SJCRH30 (cell line): ENCODE results near the gene NFYB. TPM values are rescaled to one million over a fixed set of nuclear protein-coding genes. Genes with fewer than 3 reads are reported as not detected.
"Not testable (repeated sequence)": the region's sequence is repeated elsewhere in the genome, so short reads cannot be mapped to it uniquely, and the experiment has no call there.

Source experiments
- DNase-seq, 2 experiments: peaks; one replicate each; pipeline ENCODE4 v3.0.0-alpha.2; 2015 to 2020
- H3K27ac ChIP-seq: fragments of 250-450 bp; sonication (Bioruptor Pico); 2 replicates; pipeline ENCODE4 v1.5.1; 2020; ENCODE audit warnings: mild to moderate bottlenecking, moderate library complexity
- H3K27me3 ChIP-seq: fragments of 250-450 bp; sonication (Bioruptor Pico); 2 replicates; pipeline ENCODE4 v1.5.1; 2020; ENCODE audit warnings: mild to moderate bottlenecking, moderate library complexity
- H3K36me3 ChIP-seq: fragments of 250-450 bp; sonication (Bioruptor Pico); 2 replicates; pipeline ENCODE4 v1.5.1; 2020; ENCODE audit warnings: mild to moderate bottlenecking, moderate library complexity
- H3K4me1 ChIP-seq: fragments of 250-450 bp; sonication (Bioruptor Pico); 2 replicates; pipeline ENCODE4 v1.5.1; 2020; ENCODE audit warnings: mild to moderate bottlenecking, moderate library complexity
- H3K4me3 ChIP-seq: fragments of 250-450 bp; sonication (Bioruptor Pico); 2 replicates; pipeline ENCODE4 v1.5.1; 2020; ENCODE audit warnings: mild to moderate bottlenecking, moderate library complexity
- H3K9me3 ChIP-seq: fragments of 250-450 bp; sonication (Bioruptor Pico); replicated peaks from 2 replicates; pipeline ENCODE4 v1.5.1; 2020; ENCODE audit warnings: mild to moderate bottlenecking, moderate library complexity
- total RNA-seq: library from RNA; depleted of rRNA; stranded (reverse); fragments of >200 nt; shearing (Covaris generic); gene quantifications from 2 replicates; pipeline ENCODE4 v1.2.3, GENCODE V29; 2014

NFYB gene
- total RNA-seq, 1 experiment from 2014 or later, result 38.4 TPM

- Histone ChIP-seq H3K4me3 (no peak overlapping the region), H3K36me3 (no peaks in the 10 kb centered on the region), H3K4me1 (no peaks in the 10 kb centered on the region), H3K9me3 (no peaks in the 10 kb centered on the region), H3K27me3 (no peaks in the 10 kb centered on the region), H3K27ac (no peak overlapping the region)
- no peak for DNase-seq
These were observed 30.6 kb upstream of the NFYB start for GRCh38 chr12:104168596-104168995.

- H3K27ac ChIP-seq, result no peak overlapping the region
- no peaks in the 10 kb centered on the region; the same call in 1 of the 2 replicates for H3K9me3 ChIP-seq
- DNase-seq, result no peak
- H3K4me1 ChIP-seq, result no peaks in the 10 kb centered on the region
- H3K36me3 ChIP-seq, result no peaks in the 10 kb centered on the region
- H3K4me3 ChIP-seq, result no peak overlapping the region
- H3K27me3 ChIP-seq, result no peaks in the 10 kb centered on the region
These were observed 29.8 kb upstream of the NFYB start for GRCh38 chr12:104167519-104168458.

GRCh38 chr12:104166465-104166864 lies 28.5 kb upstream of the NFYB start:
- DNase-seq, result no peak
- Histone ChIP-seq H3K9me3 (no peaks in the 10 kb centered on the region; the same call in 1 of the 2 replicates), H3K4me1 (no peaks in the 10 kb centered on the region), H3K36me3 (no peaks in the 10 kb centered on the region), H3K27me3 (no peaks in the 10 kb centered on the region), H3K27ac (no peak overlapping the region), H3K4me3 (no peak overlapping the region)

- no peak for DNase-seq
- Histone ChIP-seq H3K9me3 (no peaks in the 10 kb centered on the region; the same call in 1 of the 2 replicates), H3K27me3 (no peaks in the 10 kb centered on the region), H3K4me3 (no peak overlapping the region), H3K36me3 (no peaks in the 10 kb centered on the region), H3K27ac (no peak overlapping the region), H3K4me1 (no peaks in the 10 kb centered on the region)
These were observed 27.8 kb upstream of the NFYB start for GRCh38 chr12:104165801-104166200.

- H3K36me3 ChIP-seq, result no peaks in the 10 kb centered on the region
- no peaks in the 10 kb centered on the region; the same call in 1 of the 2 replicates for H3K9me3 ChIP-seq
- DNase-seq, result no peak
- no peak overlapping the region for H3K27ac ChIP-seq
- H3K27me3 ChIP-seq, result no peaks in the 10 kb centered on the region
- no peak overlapping the region for H3K4me3 ChIP-seq
- no peaks in the 10 kb centered on the region for H3K4me1 ChIP-seq
These were observed 26.6 kb upstream of the NFYB start for GRCh38 chr12:104164634-104165033.

GRCh38 chr12:104163631-104164030 lies 25.6 kb upstream of the NFYB start:
- H3K27me3 ChIP-seq, result no peaks in the 10 kb centered on the region
- no peaks in the 10 kb centered on the region for H3K36me3 ChIP-seq
- H3K4me3 ChIP-seq, result no peak overlapping the region
- no peak for DNase-seq
- H3K9me3 ChIP-seq, result no peaks in the 10 kb centered on the region; the same call in 1 of the 2 replicates
- H3K27ac ChIP-seq, result no peak overlapping the region
- no peaks in the 10 kb centered on the region for H3K4me1 ChIP-seq

DNA sequence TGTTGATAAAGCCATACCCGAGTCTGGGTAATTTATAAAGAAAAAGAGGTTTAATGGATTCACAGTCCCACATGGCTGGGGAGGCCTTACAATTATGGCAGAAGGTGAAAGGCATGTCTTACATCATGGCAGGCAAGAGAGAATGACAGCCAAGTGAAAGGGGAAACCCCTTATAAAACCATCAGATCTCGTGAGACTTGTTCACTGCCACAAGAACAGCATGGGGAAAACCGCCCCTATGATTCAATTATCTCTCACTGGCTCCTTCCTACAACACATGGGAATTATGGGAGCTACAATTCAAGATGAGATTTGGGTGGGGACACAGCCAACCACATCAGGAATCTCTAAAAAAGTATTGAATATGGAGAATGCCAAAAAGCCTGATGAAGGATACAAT lies 25.0 kb upstream of the NFYB start:
- H3K4me1 ChIP-seq, H3K4me3 ChIP-seq, H3K9me3 ChIP-seq, DNase-seq, H3K36me3 ChIP-seq, H3K27me3 ChIP-seq, H3K27ac ChIP-seq: not testable (repeated sequence)

DNA sequence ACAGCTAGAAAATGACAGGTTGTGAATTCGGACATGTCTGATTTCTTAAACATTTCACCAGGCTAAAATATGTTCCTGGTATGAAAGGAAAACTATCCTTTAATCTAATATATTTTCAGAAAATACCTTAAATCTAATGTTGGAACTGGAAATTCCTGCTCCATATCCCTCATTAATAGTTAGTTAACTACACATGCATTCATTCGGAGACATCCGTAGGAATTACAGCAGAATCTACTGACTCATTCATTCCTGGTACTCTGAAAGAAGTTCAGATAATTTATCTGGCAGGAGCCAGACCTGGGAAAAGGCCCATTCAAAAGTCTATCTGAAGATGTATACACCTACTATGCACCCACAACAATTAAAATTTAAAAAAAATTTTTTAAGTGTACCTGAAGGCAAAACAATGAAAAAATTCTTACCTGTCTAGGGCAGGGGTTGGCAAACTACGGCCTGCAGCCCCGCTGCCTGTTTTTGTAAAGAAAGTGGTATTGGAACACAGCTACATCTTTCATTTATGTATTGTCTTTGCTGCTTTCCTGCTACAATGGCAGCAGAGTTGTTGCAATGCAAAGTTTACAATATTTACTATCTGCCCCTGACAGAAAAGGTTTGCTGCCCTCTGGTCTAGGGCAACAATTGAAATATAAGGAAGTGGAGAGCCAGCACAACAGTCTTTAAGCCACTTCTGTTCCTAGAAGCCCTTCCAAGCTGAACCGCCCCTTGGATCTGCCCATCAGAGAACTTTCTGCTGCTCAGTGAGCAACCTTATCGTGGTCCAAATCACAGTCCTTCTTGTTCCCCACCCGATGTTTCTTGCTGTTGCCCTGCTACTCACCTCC lies 17.9 kb upstream of the NFYB start:
- H3K4me3 ChIP-seq, result no peak overlapping the region
- H3K9me3 ChIP-seq, result no peaks in the 10 kb centered on the region
- no peaks in the 10 kb centered on the region for H3K4me1 ChIP-seq
- DNase-seq, result no peak
- no peaks in the 10 kb centered on the region for H3K27me3 ChIP-seq
- H3K36me3 ChIP-seq, result no peaks in the 10 kb centered on the region
- no peak overlapping the region for H3K27ac ChIP-seq

- Histone ChIP-seq H3K4me1 (no peaks in the 10 kb centered on the region), H3K27me3 (no peaks in the 10 kb centered on the region), H3K27ac (no peak overlapping the region), H3K9me3 (no peaks in the 10 kb centered on the region), H3K36me3 (no peaks in the 10 kb centered on the region), H3K4me3 (no peak overlapping the region)
- peak in 1 of 2 experiments; percentile 10 for DNase-seq
These were observed 16.8 kb upstream of the NFYB start for GRCh38 chr12:104154806-104155205.

GRCh38 chr12:104154286-104154685 lies 16.3 kb upstream of the NFYB start:
- Histone ChIP-seq H3K27ac (no peak overlapping the region), H3K27me3 (no peaks in the 10 kb centered on the region), H3K36me3 (no peaks in the 10 kb centered on the region), H3K4me1 (no peaks in the 10 kb centered on the region), H3K4me3 (no peak overlapping the region), H3K9me3 (no peaks in the 10 kb centered on the region)
- DNase-seq, result no peak

GRCh38 chr12:104152685-104153241 lies 14.8 kb upstream of the NFYB start:
- Histone ChIP-seq H3K4me3 (no peak overlapping the region), H3K27me3 (no peaks in the 10 kb centered on the region), H3K36me3 (no peaks in the 10 kb centered on the region), H3K9me3 (no peaks in the 10 kb centered on the region), H3K4me1 (no peaks in the 10 kb centered on the region), H3K27ac (no peak overlapping the region)
- no peak for DNase-seq

DNA sequence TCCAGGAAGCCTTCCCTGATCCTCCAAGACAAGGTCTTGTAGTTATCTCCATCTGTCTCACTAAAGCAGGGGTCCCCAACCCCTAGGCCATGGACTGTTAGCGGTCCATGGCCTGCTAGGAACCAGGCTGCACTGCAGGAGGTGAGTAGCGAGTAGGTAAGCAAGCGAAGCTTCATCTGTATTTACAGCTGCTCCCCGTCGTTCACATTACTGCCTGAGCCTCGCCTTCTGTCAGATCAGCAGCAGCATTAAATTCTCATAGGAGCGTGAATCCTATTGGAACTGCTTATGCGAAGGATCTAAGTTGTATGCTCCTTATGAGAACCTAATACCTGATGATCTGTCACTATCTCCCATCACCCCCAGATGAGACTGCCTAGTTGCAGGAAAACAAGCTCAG lies 12.4 kb upstream of the NFYB start:
- H3K9me3 ChIP-seq, result no peaks in the 10 kb centered on the region
- H3K36me3 ChIP-seq, result no peaks in the 10 kb centered on the region
- H3K27me3 ChIP-seq, result no peaks in the 10 kb centered on the region
- no peaks in the 10 kb centered on the region for H3K4me1 ChIP-seq
- no peak overlapping the region for H3K4me3 ChIP-seq
- peak in 1 of 2 experiments; percentile 20 for DNase-seq
- no peak overlapping the region for H3K27ac ChIP-seq

DNA sequence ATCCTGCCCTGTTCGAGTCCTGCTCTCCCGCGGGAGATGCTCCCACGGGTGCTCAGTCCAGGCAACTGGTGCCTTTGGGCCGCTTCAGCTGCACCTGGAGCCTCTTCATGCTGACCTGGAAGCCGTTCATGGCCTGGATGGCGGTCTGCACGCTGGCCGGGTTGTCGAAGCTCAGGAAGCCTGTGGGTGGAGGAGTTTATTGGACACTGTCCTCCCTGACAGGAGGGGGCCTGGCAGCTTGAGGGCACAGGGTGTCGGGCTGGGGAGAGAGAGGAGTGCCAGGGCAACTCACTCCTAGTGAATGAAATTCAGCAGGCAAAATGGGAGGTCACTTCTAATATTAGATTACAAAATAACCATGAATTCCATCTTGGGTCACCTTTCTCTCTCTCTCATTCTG lies 9.3 kb upstream of the NFYB start:
- Histone ChIP-seq H3K27me3 (no peaks in the 10 kb centered on the region), H3K27ac (no peak overlapping the region), H3K4me3 (no peak overlapping the region), H3K9me3 (no peaks in the 10 kb centered on the region), H3K4me1 (no peaks in the 10 kb centered on the region), H3K36me3 (no peaks in the 10 kb centered on the region)
- DNase-seq, result no peak

- no peak overlapping the region for H3K4me3 ChIP-seq
- no peak for DNase-seq
- H3K36me3 ChIP-seq, result no peaks in the 10 kb centered on the region
- H3K27ac ChIP-seq, result no peak overlapping the region
- H3K27me3 ChIP-seq, result no peaks in the 10 kb centered on the region
- no peaks in the 10 kb centered on the region for H3K9me3 ChIP-seq
- H3K4me1 ChIP-seq, result 0 out of 2 replicates have a peak, but pooled peaks cover 3% of the 10 kb centered on the region
These were observed 5.9 kb upstream of the NFYB start for GRCh38 chr12:104143918-104144317.

- Histone ChIP-seq H3K27me3 (no peaks in the 10 kb centered on the region), H3K27ac (no peak overlapping the region), H3K36me3 (no peaks in the 10 kb centered on the region)
These were observed 5.0 kb upstream of the NFYB start for GRCh38 chr12:104143002-104143401.

More at GRCh38 chr12:104143002-104143401, 5.0 kb upstream of the NFYB start:
- H3K9me3 ChIP-seq, result no peaks in the 10 kb centered on the region
- H3K4me3 ChIP-seq, result no peak overlapping the region
- DNase-seq, result no peak
- H3K4me1 ChIP-seq, result 0 out of 2 replicates have a peak, but pooled peaks cover 4% of the 10 kb centered on the region
